ENCODE results near the gene CTSW.

Gene CTSW

DNA sequence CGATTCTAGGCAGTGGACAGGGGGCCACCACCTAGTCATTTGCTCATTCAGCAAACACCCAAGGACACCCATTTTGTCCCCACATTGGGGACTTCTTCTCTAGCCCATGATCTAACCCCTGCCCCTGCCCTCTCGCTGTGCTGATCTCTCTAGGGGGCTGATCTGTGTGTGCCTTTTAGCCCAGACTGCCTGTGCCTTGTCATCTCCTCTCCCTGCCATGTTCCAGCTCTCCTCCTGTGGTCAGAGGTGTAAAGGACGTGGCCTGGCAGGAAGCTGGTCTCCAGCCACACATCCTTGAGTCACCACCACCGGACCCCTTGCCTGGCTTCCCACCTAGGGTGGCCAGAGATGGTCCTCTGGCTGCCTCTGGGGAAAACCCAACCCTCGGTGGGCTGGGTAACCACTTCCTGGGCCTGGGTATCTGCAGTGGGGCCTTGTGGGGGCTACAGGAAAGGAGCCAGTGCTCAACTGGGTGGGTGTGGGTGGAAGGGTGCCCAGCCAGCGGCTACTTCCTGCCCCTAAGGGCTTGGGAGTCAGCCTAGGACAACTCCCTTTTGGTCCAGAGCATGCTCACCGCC, 1.3 kb downstream of the CTSW start:
- Histone ChIP-seq H4K20me1 (ENCODE audit: insufficient read depth, low read length) (no peaks in the 10 kb centered on the region), H3F3A (ENCODE audit: insufficient read depth, low read length) (no peaks in the 10 kb centered on the region), H3K4me1 (ENCODE audit: insufficient read depth, low read length, severe bottlenecking) (peaks cover 5% of the 10 kb centered on the region), H3K4me2 (ENCODE audit: low read length) (no peak overlapping the region), H3K79me2 (ENCODE audit: insufficient read depth, low read length) (no peaks in the 10 kb centered on the region), H3K4me3 (ENCODE audit: low read depth, low read length, poor library complexity, severe bottlenecking) (no peak overlapping the region), H2AFZ (ENCODE audit: low read length) (no peak overlapping the region), H3K9me3 (ENCODE audit: low read length) (no peaks in the 10 kb centered on the region), H3K9me2 (ENCODE audit: low read depth, low read length) (no peaks in the 10 kb centered on the region), H3K36me3 (ENCODE audit: insufficient read depth, low read length) (peaks cover 35% of the 10 kb centered on the region), H3K27ac (ENCODE audit: low read depth, low read length, poor library complexity, severe bottlenecking) (no peak overlapping the region), H3K9ac (ENCODE audit: low read length) (no peak overlapping the region), H3K27me3 (ENCODE audit: insufficient read depth, low read length) (no peaks in the 10 kb centered on the region)
- TF ChIP-seq EZH2 (IDR thresholded peaks at IDR 0.05; ENCODE audit: borderline replicate concordance, low read length): no peak
- TF ChIP-seq, protein P1, sequence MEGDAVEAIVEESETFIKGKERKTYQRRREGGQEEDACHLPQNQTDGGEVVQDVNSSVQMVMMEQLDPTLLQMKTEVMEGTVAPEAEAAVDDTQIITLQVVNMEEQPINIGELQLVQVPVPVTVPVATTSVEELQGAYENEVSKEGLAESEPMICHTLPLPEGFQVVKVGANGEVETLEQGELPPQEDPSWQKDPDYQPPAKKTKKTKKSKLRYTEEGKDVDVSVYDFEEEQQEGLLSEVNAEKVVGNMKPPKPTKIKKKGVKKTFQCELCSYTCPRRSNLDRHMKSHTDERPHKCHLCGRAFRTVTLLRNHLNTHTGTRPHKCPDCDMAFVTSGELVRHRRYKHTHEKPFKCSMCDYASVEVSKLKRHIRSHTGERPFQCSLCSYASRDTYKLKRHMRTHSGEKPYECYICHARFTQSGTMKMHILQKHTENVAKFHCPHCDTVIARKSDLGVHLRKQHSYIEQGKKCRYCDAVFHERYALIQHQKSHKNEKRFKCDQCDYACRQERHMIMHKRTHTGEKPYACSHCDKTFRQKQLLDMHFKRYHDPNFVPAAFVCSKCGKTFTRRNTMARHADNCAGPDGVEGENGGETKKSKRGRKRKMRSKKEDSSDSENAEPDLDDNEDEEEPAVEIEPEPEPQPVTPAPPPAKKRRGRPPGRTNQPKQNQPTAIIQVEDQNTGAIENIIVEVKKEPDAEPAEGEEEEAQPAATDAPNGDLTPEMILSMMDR (IDR thresholded peaks at IDR 0.05; ENCODE audit: low read length): no peak

DNA sequence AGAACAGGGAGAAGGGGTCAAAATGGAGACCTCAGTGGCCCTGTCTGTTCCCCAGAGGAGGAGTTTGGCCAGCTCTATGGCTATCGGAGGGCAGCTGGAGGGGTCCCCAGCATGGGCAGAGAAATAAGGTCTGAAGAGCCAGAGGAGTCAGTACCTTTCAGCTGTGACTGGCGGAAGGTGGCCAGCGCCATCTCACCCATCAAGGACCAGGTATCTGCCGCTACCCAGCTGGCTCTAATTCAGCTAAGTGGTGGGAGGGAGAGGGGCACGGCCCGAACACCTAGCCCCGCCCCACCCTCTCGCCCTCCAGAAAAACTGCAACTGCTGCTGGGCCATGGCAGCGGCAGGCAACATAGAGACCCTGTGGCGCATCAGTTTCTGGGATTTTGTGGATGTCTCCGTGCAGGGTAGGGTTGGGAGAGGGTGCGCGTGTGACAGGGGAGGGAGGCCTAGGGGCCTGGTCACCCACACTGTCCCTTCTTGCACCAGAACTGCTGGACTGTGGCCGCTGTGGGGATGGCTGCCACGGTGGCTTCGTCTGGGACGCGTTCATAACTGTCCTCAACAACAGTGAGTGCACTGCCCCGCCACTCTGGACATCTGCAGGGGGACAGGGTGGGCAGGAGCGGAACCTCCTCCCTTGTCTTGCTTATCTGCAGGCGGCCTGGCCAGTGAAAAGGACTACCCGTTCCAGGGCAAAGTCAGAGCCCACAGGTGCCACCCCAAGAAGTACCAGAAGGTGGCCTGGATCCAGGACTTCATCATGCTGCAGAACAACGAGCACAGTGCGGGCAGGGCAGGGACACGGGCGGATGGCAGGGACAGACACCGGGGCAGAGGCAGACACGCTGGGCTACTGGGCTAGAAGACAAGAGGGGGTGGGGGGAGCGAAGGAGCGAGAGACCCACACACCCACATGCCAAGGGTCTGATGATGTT, 2.8 kb downstream of the CTSW start:
- Histone ChIP-seq H3K9me2 (ENCODE audit: low read depth, low read length) (no peaks in the 10 kb centered on the region), H3K4me2 (ENCODE audit: low read length) (no peak overlapping the region), H3K9ac (ENCODE audit: low read length) (no peak overlapping the region), H2AFZ (ENCODE audit: low read length) (no peak overlapping the region), H3K27ac (ENCODE audit: low read depth, low read length, poor library complexity, severe bottlenecking) (no peak overlapping the region), H4K20me1 (ENCODE audit: insufficient read depth, low read length) (no peaks in the 10 kb centered on the region), H3K27me3 (ENCODE audit: insufficient read depth, low read length) (no peaks in the 10 kb centered on the region), H3K4me1 (ENCODE audit: insufficient read depth, low read length, severe bottlenecking) (peaks cover 15% of the 10 kb centered on the region), H3F3A (ENCODE audit: insufficient read depth, low read length) (no peaks in the 10 kb centered on the region), H3K79me2 (ENCODE audit: insufficient read depth, low read length) (no peaks in the 10 kb centered on the region), H3K4me3 (ENCODE audit: low read depth, low read length, poor library complexity, severe bottlenecking) (no peak overlapping the region), H3K9me3 (ENCODE audit: low read length) (no peaks in the 10 kb centered on the region), H3K36me3 (ENCODE audit: insufficient read depth, low read length) (peaks cover 43% of the 10 kb centered on the region)
- TF ChIP-seq, protein P1 (IDR thresholded peaks at IDR 0.05; ENCODE audit: low read length): no peak
- TF ChIP-seq EZH2 (IDR thresholded peaks at IDR 0.05; ENCODE audit: borderline replicate concordance, low read length): no peak

DNA sequence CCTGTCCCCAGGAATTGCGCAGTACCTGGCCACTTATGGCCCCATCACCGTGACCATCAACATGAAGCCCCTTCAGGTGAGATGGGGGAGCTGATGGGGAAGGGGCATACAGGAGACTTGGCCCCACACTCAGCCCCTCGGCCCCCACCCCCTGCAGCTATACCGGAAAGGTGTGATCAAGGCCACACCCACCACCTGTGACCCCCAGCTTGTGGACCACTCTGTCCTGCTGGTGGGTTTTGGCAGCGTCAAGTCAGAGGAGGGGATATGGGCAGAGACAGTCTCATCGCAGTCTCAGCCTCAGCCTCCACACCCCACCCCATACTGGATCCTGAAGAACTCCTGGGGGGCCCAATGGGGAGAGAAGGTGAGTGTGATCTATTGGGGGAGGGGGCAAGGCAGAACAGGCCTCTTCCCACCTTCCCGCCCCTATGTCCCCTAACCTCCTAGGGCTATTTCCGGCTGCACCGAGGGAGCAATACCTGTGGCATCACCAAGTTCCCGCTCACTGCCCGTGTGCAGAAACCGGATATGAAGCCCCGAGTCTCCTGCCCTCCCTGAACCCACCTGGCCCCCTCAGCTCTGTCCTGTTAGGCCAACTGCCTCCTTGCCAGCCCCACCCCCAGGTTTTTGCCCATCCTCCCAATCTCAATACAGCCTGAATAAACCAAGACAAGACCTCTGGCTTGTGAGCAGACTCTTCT, 3.6 kb downstream of the CTSW start:
- Histone ChIP-seq H3K9ac (ENCODE audit: low read length) (no peak overlapping the region), H3K36me3 (ENCODE audit: insufficient read depth, low read length) (peaks cover 43% of the 10 kb centered on the region)

More for the DNA sequence above, 3.6 kb downstream of the CTSW start:
- Histone ChIP-seq H3K4me2 (ENCODE audit: low read length) (no peak overlapping the region), H4K20me1 (ENCODE audit: insufficient read depth, low read length) (no peaks in the 10 kb centered on the region), H3K4me1 (ENCODE audit: insufficient read depth, low read length, severe bottlenecking) (peaks cover 20% of the 10 kb centered on the region), H3K4me3 (ENCODE audit: low read depth, low read length, poor library complexity, severe bottlenecking) (no peak overlapping the region), H3K27me3 (ENCODE audit: insufficient read depth, low read length) (no peaks in the 10 kb centered on the region), H2AFZ (ENCODE audit: low read length) (no peak overlapping the region), H3K79me2 (ENCODE audit: insufficient read depth, low read length) (no peaks in the 10 kb centered on the region), H3K9me3 (ENCODE audit: low read length) (no peaks in the 10 kb centered on the region), H3F3A (ENCODE audit: insufficient read depth, low read length) (no peaks in the 10 kb centered on the region), H3K27ac (ENCODE audit: low read depth, low read length, poor library complexity, severe bottlenecking) (no peak overlapping the region), H3K9me2 (ENCODE audit: low read depth, low read length) (no peaks in the 10 kb centered on the region)
- TF ChIP-seq, protein P1 (IDR thresholded peaks at IDR 0.05; ENCODE audit: low read length): no peak
- no peak for TF ChIP-seq EZH2 (IDR thresholded peaks at IDR 0.05; ENCODE audit: borderline replicate concordance, low read length)

All from OCI-LY1 (cell line).